H1 (cell line): ENCODE measurements around the gene HMCN2. TPM values are rescaled to one million over a fixed set of nuclear protein-coding genes. Genes with fewer than 3 reads are reported as not detected.
"Not testable (repeated sequence)": the region's sequence is repeated elsewhere in the genome, so short reads cannot be mapped to it uniquely, and the experiment has no call there.

ENCODE experiments used
- CTCF ChIA-PET: fragments of 300-600 bp; sonication (Branson Sonifier 250); formaldehyde crosslinking; loops from one replicate; lab custom pipeline; 2021; ENCODE audit not compliant: partially characterized antibody; lab: Charles Lee
- POLR2A ChIA-PET: fragments of 300-600 bp; sonication (Branson Sonifier 250); formaldehyde crosslinking; loops from one replicate; lab custom pipeline; 2021; ENCODE audit warnings: inconsistent platforms; ENCODE audit not compliant: partially characterized antibody; lab: Charles Lee
- DNase-seq, 2 experiments: peaks; one replicate each; pipeline versions ENCODE4 v3.0.0 to v3.0.0-alpha.2; 2010 to 2022; ENCODE audit warnings: low spot score in 2 of 2, low read depth in 1 of 2, mixed read lengths in 1 of 2
- FAIRE-seq: peaks from 2 replicates; lab custom pipeline; 2011; peaks lifted over from hg19 to GRCh38; lab: Jason Lieb, UNC
- H2AFZ ChIP-seq: 2 replicates; pipeline ENCODE4 v1.8.1; 2012; ENCODE audit warnings: low read length, inconsistent platforms
- H2AK5ac ChIP-seq: 2 replicates; pipeline ENCODE4 v1.6.1; 2013; ENCODE audit warnings: low read depth, low read length
- H2BK120ac ChIP-seq: replicated peaks from 2 replicates; pipeline ENCODE3; 2013; ENCODE audit warnings: low read depth, low read length, inconsistent platforms
- H2BK12ac ChIP-seq: 2 replicates; pipeline ENCODE4 v1.6.1; 2013; ENCODE audit warnings: low read depth, low read length
- H2BK15ac ChIP-seq: 2 replicates; pipeline ENCODE4 v1.6.1; 2013; ENCODE audit warnings: low read length
- H2BK20ac ChIP-seq: 2 replicates; pipeline ENCODE4 v1.6.1; 2013; ENCODE audit warnings: low read length
- H2BK5ac ChIP-seq: 2 replicates; pipeline ENCODE4 v1.6.1; 2013; ENCODE audit warnings: low read depth, low read length
- H3K14ac ChIP-seq: 2 replicates; pipeline ENCODE4 v1.6.1; 2013; ENCODE audit warnings: inconsistent platforms; ENCODE audit not compliant: insufficient read length
- H3K18ac ChIP-seq: 2 replicates; pipeline ENCODE4 v1.6.1; 2013; ENCODE audit warnings: low read length; ENCODE audit errors: extremely low read depth
- H3K23ac ChIP-seq: 2 replicates; pipeline ENCODE4 v1.6.1; 2013; ENCODE audit warnings: inconsistent platforms; ENCODE audit not compliant: insufficient read length
- H3K23me2 ChIP-seq: 2 replicates; pipeline ENCODE4 v1.6.1; 2013; ENCODE audit warnings: low read depth, low read length
- H3K27ac ChIP-seq: 2 replicates; pipeline ENCODE4 v1.6.1; 2011; ENCODE audit warnings: low read depth, low read length, inconsistent platforms
- H3K27me3 ChIP-seq, 4 experiments: replicated peaks in 1 of 4; 1 replicate in 1 of 4; 2 replicates in 3 of 4; pipeline versions ENCODE4 v1.6.1 to v1.8.1; 2011 to 2013; ENCODE audit warnings: low read length in 3 of 4, mild to moderate bottlenecking in 3 of 4, inconsistent platforms in 2 of 4, mixed read lengths in 2 of 4, moderate library complexity in 1 of 4; ENCODE audit not compliant: control insufficient read depth in 3 of 4, insufficient read depth in 3 of 4; ENCODE audit errors: extremely low read depth in 1 of 4
- H3K36me3 ChIP-seq, 4 experiments: 2 replicates each; pipeline versions ENCODE4 v1.6.1 to v1.8.1; 2011 to 2013; ENCODE audit warnings: mild to moderate bottlenecking in 4 of 4, low read length in 3 of 4, moderate library complexity in 2 of 4, control low read depth in 1 of 4, inconsistent platforms in 1 of 4; ENCODE audit not compliant: insufficient read depth in 4 of 4, control insufficient read depth in 2 of 4
- H3K4ac ChIP-seq: replicated peaks from 2 replicates; pipeline ENCODE3; 2013; ENCODE audit warnings: low read length, low read depth, mixed read lengths, inconsistent platforms; ENCODE audit not compliant: insufficient read length
- H3K4me1 ChIP-seq, 4 experiments: replicated peaks in 1 of 4; 1 replicate in 1 of 4; 2 replicates in 3 of 4; pipeline versions ENCODE4 v1.6.1 to v1.8.1; 2011 to 2013; ENCODE audit warnings: low read length in 3 of 4, inconsistent platforms in 2 of 4, mixed read lengths in 1 of 4; ENCODE audit not compliant: insufficient read depth in 4 of 4, control insufficient read depth in 3 of 4
- H3K4me2 ChIP-seq, 2 experiments: 2 replicates each; pipeline versions ENCODE4 v1.6.1 to v1.8.1; 2011 to 2013; ENCODE audit warnings: low read depth in 2 of 2, low read length in 2 of 2, control low read depth in 1 of 2, inconsistent platforms in 1 of 2, mild to moderate bottlenecking in 1 of 2; ENCODE audit not compliant: insufficient read depth in 1 of 2
- H3K4me3 ChIP-seq, 4 experiments: fragments of 200-600, 300-600 bp in 1 of 4; sonication (generic), shearing (Covaris generic), sonication (Bioruptor Twin) in 1 of 4; 2 replicates each; pipeline versions ENCODE4 v1.5.1 to v1.8.1; 2011 to 2016; ENCODE audit warnings: low read length in 4 of 4, low read depth in 3 of 4, control low read depth in 2 of 4, inconsistent platforms in 2 of 4, mild to moderate bottlenecking in 2 of 4, mixed read lengths in 1 of 4, moderate library complexity in 1 of 4; ENCODE audit not compliant: insufficient read depth in 2 of 4; ENCODE audit errors: extremely low read depth in 1 of 4
- H3K56ac ChIP-seq: replicated peaks from 2 replicates; pipeline ENCODE3; 2013; ENCODE audit warnings: low read depth, mild to moderate bottlenecking, mixed read lengths, low read length, inconsistent platforms; ENCODE audit not compliant: insufficient read length
- H3K79me1 ChIP-seq: 2 replicates; pipeline ENCODE4 v1.6.1; 2013; ENCODE audit warnings: low read depth, low read length, control low read depth
- H3K79me2 ChIP-seq, 2 experiments: 2 replicates each; pipeline versions ENCODE4 v1.6.1 to v1.8.1; 2012 to 2013; ENCODE audit warnings: low read length in 2 of 2, mild to moderate bottlenecking in 2 of 2, inconsistent platforms in 1 of 2; ENCODE audit not compliant: insufficient read depth in 2 of 2, control insufficient read depth in 1 of 2
- H3K9ac ChIP-seq, 4 experiments: replicated peaks in 1 of 4; 1 replicate in 1 of 4; 2 replicates in 3 of 4; pipeline versions ENCODE4 v1.6.1 to v1.8.1; 2011 to 2013; ENCODE audit warnings: low read depth in 3 of 4, low read length in 3 of 4, control low read depth in 2 of 4, mild to moderate bottlenecking in 2 of 4, moderate library complexity in 2 of 4, inconsistent platforms in 1 of 4; ENCODE audit errors: extremely low read depth in 1 of 4
- H3K9me3 ChIP-seq, 2 experiments: 2 replicates each; pipeline versions ENCODE4 v1.6.1 to v1.8.1; 2012 to 2013; ENCODE audit warnings: mild to moderate bottlenecking in 2 of 2, moderate library complexity in 2 of 2, control low read depth in 1 of 2, inconsistent platforms in 1 of 2, low read depth in 1 of 2, low read length in 1 of 2, mixed read lengths in 1 of 2; ENCODE audit not compliant: insufficient read depth in 2 of 2
- H4K20me1 ChIP-seq, 2 experiments: replicated peaks in 1 of 2; 2 replicates each; pipeline versions ENCODE3 to v1.8.1; 2011 to 2013; ENCODE audit warnings: inconsistent platforms in 2 of 2, low read length in 2 of 2, mild to moderate bottlenecking in 1 of 2; ENCODE audit not compliant: insufficient read depth in 2 of 2, control insufficient read depth in 1 of 2
- H4K5ac ChIP-seq: 2 replicates; pipeline ENCODE4 v1.6.1; 2013; ENCODE audit warnings: low read length, low read depth, mixed read lengths, inconsistent platforms; ENCODE audit not compliant: insufficient read length
- H4K8ac ChIP-seq: 2 replicates; pipeline ENCODE4 v1.8.0; 2013; ENCODE audit warnings: mild to moderate bottlenecking, moderate library complexity, low read length, inconsistent platforms; ENCODE audit not compliant: insufficient read depth; ENCODE audit errors: extremely low read depth
- H4K91ac ChIP-seq: replicated peaks from 2 replicates; pipeline ENCODE3; 2013; ENCODE audit warnings: low read length, mixed read lengths, inconsistent platforms; ENCODE audit not compliant: insufficient read length
- WGBS, 2 experiments: shearing (Covaris generic) in 1 of 2; methylation state at CpG; one replicate each; pipeline versions ENCODE4 v1.1.6 to v1.1.7; 2013 to 2015; ENCODE audit warnings: low lambda C conversion rate in 2 of 2, mixed read lengths in 2 of 2, inconsistent platforms in 1 of 2, low coverage in 1 of 2, missing lambda C conversion rate in 1 of 2; ENCODE audit not compliant: insufficient replicate concordance in 2 of 2, insufficient coverage in 1 of 2, insufficient read length in 1 of 2; ENCODE audit errors: extremely low coverage in 1 of 2, missing lambda C conversion rate in 1 of 2; 5-methylcytosine and 5-hydroxymethylcytosine counted together
- polyA plus RNA-seq, 7 experiments: library from polyadenylated mRNA; depleted of rRNA in 3 of 7; stranded (reverse) in 5 of 7; unstranded in 2 of 7; fragments of >200 nt in 5 of 7; fragments of 200-250 nt in 2 of 7; gene quantifications; 1 replicate in 5 of 7; 2 replicates in 1 of 7; 4 replicates in 1 of 7; pipeline versions ENCODE4 v1.2.1 to v1.2.3, GENCODE V29; 2011 to 2013; ENCODE audit warnings: missing spikeins in 2 of 7, mixed read lengths in 2 of 7
- total RNA-seq: library from RNA; stranded (reverse); fragmentation: NEBNext Ultra II Directional; extraction: Animal tissue kit (Norgen Biotek cat#: 25700); gene quantifications from 2 replicates; pipeline ENCODE4 v1.2.1, GENCODE V29; 2021

Gene HMCN2
- total and polyA plus RNA-seq, 2 of the 8 experiments (the other 6 are each of a cell fraction or from before 2014, with no cell fraction given) = 5.0 to 9.1 TPM

DNA sequence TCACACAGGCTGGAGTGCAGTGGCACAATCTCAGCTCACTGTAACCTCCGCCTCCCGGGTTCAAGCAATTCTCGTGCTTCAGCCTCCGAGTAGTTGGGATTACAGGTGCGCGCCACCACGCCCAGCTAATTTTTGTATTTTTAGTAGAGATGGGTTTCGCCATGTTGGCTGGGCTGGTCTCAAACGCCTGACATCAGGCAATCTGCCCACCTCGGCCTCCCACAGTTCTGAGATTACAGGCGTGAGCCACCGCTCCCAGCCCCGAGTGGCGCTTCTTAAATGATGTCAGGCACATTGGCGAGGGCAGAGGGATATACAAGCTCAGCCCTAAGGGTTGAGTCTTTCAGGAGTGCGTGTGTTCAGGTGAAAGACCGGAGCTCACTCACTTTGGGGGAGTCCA lies 75.0 kb downstream of the HMCN2 start:
- not testable (repeated sequence) for H3K27ac ChIP-seq, H3K36me3 ChIP-seq, H2BK20ac ChIP-seq, H3K14ac ChIP-seq, H2BK12ac ChIP-seq, H3K23ac ChIP-seq, H2AK5ac ChIP-seq, H3K4me3 ChIP-seq, H3K18ac ChIP-seq, H3K9me3 ChIP-seq, H4K8ac ChIP-seq, H4K5ac ChIP-seq, DNase-seq, H3K27me3 ChIP-seq, H2AFZ ChIP-seq, FAIRE-seq, H3K4me1 ChIP-seq, H3K9ac ChIP-seq, H3K56ac ChIP-seq, H4K91ac ChIP-seq, H3K4me2 ChIP-seq, H2BK15ac ChIP-seq, H3K79me2 ChIP-seq, H2BK5ac ChIP-seq, H2BK120ac ChIP-seq, H3K4ac ChIP-seq
- Histone ChIP-seq H4K20me1 (peaks cover 0 to 17% of the 10 kb centered on the region in 2 experiments), H3K23me2 (peaks cover 15% of the 10 kb centered on the region), H3K79me1 (peaks cover 10% of the 10 kb centered on the region)
- CTCF ChIA-PET = interaction anchor here (0.6 to 6.1 kb wide), 14 partner anchors 8 to 278 kb away, joined by 3 to 63 read pairs (median 4); no protein-coding TSS in a partner anchor
- POLR2A ChIA-PET = interaction anchor here (0.8 to 1.5 kb wide), 3 partner anchors 8 to 94 kb away, joined by 3 to 4 read pairs (median 4); no protein-coding TSS in a partner anchor
- WGBS, 2 experiments = 95% methylated on average over 17 of the region's 17 CpGs; no CpG with 5 or more reads in 1 of the 2 experiments
